Measurements from ENCODE around the gene STRAP. TPM values are rescaled to one million over a fixed set of nuclear protein-coding genes. Genes with fewer than 3 reads are reported as not detected.

STRAP gene
- total and polyA plus RNA-seq, 4 donors, result 33.5 to 63.8 (median 48.1) TPM

- Histone ChIP-seq H3K36me3 (ENCODE audit: control insufficient read depth in 4 of 4, insufficient read depth in 3 of 4, low read depth in 1 of 4, low read length in 3 of 4) (no peaks in the 10 kb centered on the region), H3K27me3 (ENCODE audit: control insufficient read depth in 4 of 4, insufficient read depth in 4 of 4, low read length in 3 of 4) (no peaks in the 10 kb centered on the region), H3K27ac (ENCODE audit: low read depth in 1 of 2, low read length in 2 of 2) (no peak overlapping the region), H3K9me3 (ENCODE audit: control insufficient read depth in 4 of 4, low read length in 3 of 4) (no peaks in the 10 kb centered on the region), H3K4me1 (ENCODE audit: control insufficient read depth in 4 of 4, insufficient read depth in 4 of 4, low read length in 3 of 4) (peaks cover 0 to 11% (median 8%) of the 10 kb centered on the region in 4 donors), H3K9ac (ENCODE audit: low read depth in 1 of 2, low read length in 2 of 2) (peak overlapping the region in 1 of 2 donors; percentile 41), H3K4me3 (ENCODE audit: low read depth in 1 of 3, low read length in 3 of 3) (no peak overlapping the region)
- TF ChIP-seq CTCF (IDR thresholded peaks at IDR 0.05; ENCODE audit: low read depth, low read length, missing input control) (peak; percentile 88), RAD21 (IDR thresholded peaks at IDR 0.05) (peak; percentile 96 to 98), TAF1 (conservative IDR thresholded peaks at IDR 0.05) (no peak), MAX (IDR thresholded peaks at IDR 0.05) (no peak), ATF3 (IDR thresholded peaks at IDR 0.05) (no peak)
- WGBS, result 37% methylated on average over 8 of the region's 8 CpGs
- peak; percentile 39 for DNase-seq (ENCODE audit: low spot score)
Observed at GRCh38 chr12:15856097-15856982, 25.8 kb upstream of the STRAP start.

- Histone ChIP-seq H3K27ac (ENCODE audit: low read depth in 1 of 2, low read length in 2 of 2) (no peak overlapping the region), H3K27me3 (ENCODE audit: control insufficient read depth in 4 of 4, insufficient read depth in 4 of 4, low read length in 3 of 4) (no peaks in the 10 kb centered on the region), H3K4me3 (ENCODE audit: low read depth in 1 of 3, low read length in 3 of 3) (no peak overlapping the region), H3K4me1 (ENCODE audit: control insufficient read depth in 4 of 4, insufficient read depth in 4 of 4, low read length in 3 of 4) (peaks cover 4 to 30% (median 23%) of the 10 kb centered on the region in 4 donors), H3K9ac (ENCODE audit: low read depth in 1 of 2, low read length in 2 of 2) (no peak overlapping the region), H3K9me3 (ENCODE audit: control insufficient read depth in 4 of 4, low read length in 3 of 4) (no peaks in the 10 kb centered on the region), H3K36me3 (ENCODE audit: control insufficient read depth in 4 of 4, insufficient read depth in 3 of 4, low read depth in 1 of 4, low read length in 3 of 4) (no peaks in the 10 kb centered on the region)
- TF ChIP-seq ZBTB33 (IDR thresholded peaks at IDR 0.05) (no peak), HNF4G (IDR thresholded peaks at IDR 0.05) (no peak), HNF4A (conservative IDR thresholded peaks at IDR 0.05) (no peak), ATF3 (IDR thresholded peaks at IDR 0.05) (no peak), MAX (IDR thresholded peaks at IDR 0.05) (no peak), GABPA (IDR thresholded peaks at IDR 0.05 in 1 of 2, conservative IDR thresholded peaks at IDR 0.05 in 1 of 2) (no peak), SP1 (IDR thresholded peaks at IDR 0.05) (no peak), RAD21 (IDR thresholded peaks at IDR 0.05) (no peak), NR2F2 (IDR thresholded peaks at IDR 0.05) (no peak), TAF1 (conservative IDR thresholded peaks at IDR 0.05) (no peak), FOXA2 (IDR thresholded peaks at IDR 0.05) (no peak), CTCF (IDR thresholded peaks at IDR 0.05; ENCODE audit: low read depth, low read length, missing input control) (no peak)
- 84% methylated on average over 2 of the region's 2 CpGs for WGBS
- no peak for DNase-seq (ENCODE audit: low spot score)
Observed at GRCh38 chr12:15858353-15858752, 23.8 kb upstream of the STRAP start.

Data from liver (tissue), 9 donors.